ENCODE results near the gene KRTAP19-3.

KRTAP19-3 gene

DNA sequence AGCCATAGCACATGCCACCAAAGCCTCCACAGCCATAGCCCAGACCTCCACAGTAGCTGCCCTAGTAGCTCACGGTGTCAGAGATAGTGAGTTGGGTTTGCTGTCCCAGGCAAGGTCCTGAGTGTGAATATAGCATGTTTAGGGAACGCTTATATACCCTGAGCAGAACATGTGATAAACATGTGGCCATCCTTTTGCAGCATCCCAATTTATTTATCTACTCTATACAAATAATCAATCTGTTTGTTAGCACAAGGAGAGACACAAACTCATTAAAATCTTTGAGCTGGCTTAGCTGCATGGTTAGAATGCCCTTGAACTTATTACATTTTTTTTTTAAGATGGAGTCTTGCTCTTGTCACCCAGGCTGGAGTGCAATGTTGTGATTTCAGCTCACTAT, 4.5 kb downstream of the KRTAP19-3 start, which contains the start of gene KRTAP19-2:
Gene KRTAP19-2 (minus strand): TSS at position 101 of the 400 bp plus-strand sequence. CDS start 88 bp downstream, at position 13.
- no peak within 1 kb of the TSS for H3K27ac ChIP-seq
- H3K36me3 ChIP-seq: no peaks in the 10 kb centered on the region
- no peak within 1 kb of the TSS for H3K4me3 ChIP-seq
- peaks cover 0 to 7% (median 0%) of the 10 kb centered on the region in 3 donors for H3K9me3 ChIP-seq
- DNase-seq: no peak
- intact Hi-C loops (cut with DNase I; ENCODE audit: low total_unique reads): no loop called here
- no peaks in the 10 kb centered on the region for H3K27me3 ChIP-seq
- H3K4me1 ChIP-seq: no peaks in the 10 kb centered on the region
- TF ChIP-seq, protein P1, sequence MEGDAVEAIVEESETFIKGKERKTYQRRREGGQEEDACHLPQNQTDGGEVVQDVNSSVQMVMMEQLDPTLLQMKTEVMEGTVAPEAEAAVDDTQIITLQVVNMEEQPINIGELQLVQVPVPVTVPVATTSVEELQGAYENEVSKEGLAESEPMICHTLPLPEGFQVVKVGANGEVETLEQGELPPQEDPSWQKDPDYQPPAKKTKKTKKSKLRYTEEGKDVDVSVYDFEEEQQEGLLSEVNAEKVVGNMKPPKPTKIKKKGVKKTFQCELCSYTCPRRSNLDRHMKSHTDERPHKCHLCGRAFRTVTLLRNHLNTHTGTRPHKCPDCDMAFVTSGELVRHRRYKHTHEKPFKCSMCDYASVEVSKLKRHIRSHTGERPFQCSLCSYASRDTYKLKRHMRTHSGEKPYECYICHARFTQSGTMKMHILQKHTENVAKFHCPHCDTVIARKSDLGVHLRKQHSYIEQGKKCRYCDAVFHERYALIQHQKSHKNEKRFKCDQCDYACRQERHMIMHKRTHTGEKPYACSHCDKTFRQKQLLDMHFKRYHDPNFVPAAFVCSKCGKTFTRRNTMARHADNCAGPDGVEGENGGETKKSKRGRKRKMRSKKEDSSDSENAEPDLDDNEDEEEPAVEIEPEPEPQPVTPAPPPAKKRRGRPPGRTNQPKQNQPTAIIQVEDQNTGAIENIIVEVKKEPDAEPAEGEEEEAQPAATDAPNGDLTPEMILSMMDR (IDR thresholded peaks at IDR 0.05): no peak

GRCh38 chr21:30486180-30486579, 5.6 kb downstream of the KRTAP19-3 start:
- no peaks in the 10 kb centered on the region for H3K4me1 ChIP-seq
- H3K4me3 ChIP-seq: no peak overlapping the region
- no peaks in the 10 kb centered on the region for H3K36me3 ChIP-seq
- peaks cover 0 to 7% (median 0%) of the 10 kb centered on the region in 3 donors for H3K9me3 ChIP-seq
- intact Hi-C loops (cut with DNase I; ENCODE audit: low total_unique reads): no loop called here
- no peaks in the 10 kb centered on the region for H3K27me3 ChIP-seq
- TF ChIP-seq, protein P1 (IDR thresholded peaks at IDR 0.05): no peak
- no peak overlapping the region for H3K27ac ChIP-seq
- no peak for DNase-seq

GRCh38 chr21:30482130-30482529, 9.7 kb downstream of the KRTAP19-3 start:
- intact Hi-C loops (cut with DNase I; ENCODE audit: low total_unique reads): no loop called here

GRCh38 chr21:30480145-30480544, 11.7 kb downstream of the KRTAP19-3 start, which contains the start of gene KRTAP19-1:
TSS of gene KRTAP19-1 (minus strand) at chr21:30480367. CDS start at chr21:30480317, 50 bp downstream.
- TF ChIP-seq, protein P1 (IDR thresholded peaks at IDR 0.05): no peak
- H3K4me1 ChIP-seq: no peaks in the 10 kb centered on the region
- intact Hi-C loops (cut with DNase I; ENCODE audit: low total_unique reads): no loop called here
- H3K9me3 ChIP-seq: no peaks in the 10 kb centered on the region
- no peak for DNase-seq
- H3K27ac ChIP-seq: no peak within 1 kb of the TSS
- H3K36me3 ChIP-seq: no peaks in the 10 kb centered on the region
- H3K4me3 ChIP-seq: no peak within 1 kb of the TSS
- no peaks in the 10 kb centered on the region for H3K27me3 ChIP-seq

More at GRCh38 chr21:30482130-30482529, 9.7 kb downstream of the KRTAP19-3 start:
- no peaks in the 10 kb centered on the region for H3K36me3 ChIP-seq
- TF ChIP-seq, protein P1 (IDR thresholded peaks at IDR 0.05): no peak
- no peaks in the 10 kb centered on the region for H3K27me3 ChIP-seq
- DNase-seq: no peak
- no peaks in the 10 kb centered on the region for H3K4me1 ChIP-seq
- H3K27ac ChIP-seq: no peak overlapping the region
- no peak overlapping the region for H3K4me3 ChIP-seq
- peaks cover 0 to 7% (median 0%) of the 10 kb centered on the region in 3 donors for H3K9me3 ChIP-seq

DNA sequence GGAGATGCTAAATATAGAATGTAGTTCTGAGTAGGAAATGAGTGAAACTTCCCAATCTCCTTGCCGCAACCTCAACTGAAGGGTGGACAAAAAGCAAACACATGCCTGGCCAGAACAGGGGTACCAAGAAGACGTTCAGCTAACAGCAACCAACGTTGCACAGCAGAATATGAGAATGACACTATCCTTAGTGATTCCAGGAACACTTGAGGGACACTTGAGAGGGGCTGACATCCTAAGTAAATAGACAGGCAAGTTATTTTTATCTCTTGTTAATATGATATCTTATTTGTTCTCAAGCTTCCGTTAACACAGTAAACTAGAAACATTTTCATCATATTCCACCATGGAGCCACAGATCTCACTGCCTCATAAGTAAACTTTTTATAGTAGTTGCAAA, 12.6 kb downstream of the KRTAP19-3 start:
- H3K36me3 ChIP-seq: no peaks in the 10 kb centered on the region

More for the DNA sequence above, 12.6 kb downstream of the KRTAP19-3 start:
- Histone ChIP-seq H3K27ac (no peak overlapping the region), H3K4me1 (no peaks in the 10 kb centered on the region), H3K4me3 (no peak overlapping the region), H3K9me3 (no peaks in the 10 kb centered on the region), H3K27me3 (no peaks in the 10 kb centered on the region)
- no peak for DNase-seq
- TF ChIP-seq, protein P1 (IDR thresholded peaks at IDR 0.05): no peak
- intact Hi-C loops (cut with DNase I; ENCODE audit: low total_unique reads): no loop called here
